Measurements from ENCODE around the gene RXYLT1. TPM values are rescaled to one million over a fixed set of nuclear protein-coding genes. Genes with fewer than 3 reads are reported as not detected.

Gene RXYLT1
- polyA plus RNA-seq, 1 donor (not counting 4 experiments of a cell fraction or from before 2014, with no cell fraction given): 17.0 TPM

- no peaks in the 10 kb centered on the region for H3K9me3 ChIP-seq (ENCODE audit: control insufficient read depth, low read depth, low read length)
- H3K27ac ChIP-seq (ENCODE audit: control insufficient read depth, insufficient read depth, low read length): no peak overlapping the region
- H3K27me3 ChIP-seq (ENCODE audit: control insufficient read depth, extremely low read depth, insufficient read depth, low read length): no peaks in the 10 kb centered on the region
- dilution Hi-C loops (cut with MboI; ENCODE audit: extremely low pct_ligation_motif_present, low sequenced_read_pairs): no loop called here
- H4K20me1 ChIP-seq (ENCODE audit: control insufficient read depth, extremely low read depth, insufficient read depth, low read length): no peaks in the 10 kb centered on the region
- H3K9me1 ChIP-seq (ENCODE audit: control insufficient read depth, extremely low read depth, insufficient read depth, low read length): no peaks in the 10 kb centered on the region
- no peak overlapping the region for H3K4me3 ChIP-seq (ENCODE audit: control insufficient read depth in 2 of 3, extremely low read depth in 1 of 3, insufficient read depth in 2 of 3, low read depth in 1 of 3, low read length in 3 of 3)
- no peak for TF ChIP-seq EZH2 (IDR thresholded peaks at IDR 0.05; ENCODE audit: low read length)
- no peak for TF ChIP-seq CTCF (optimal IDR thresholded peaks at IDR 0.05 in 1 of 3, IDR thresholded peaks at IDR 0.05 in 1 of 3, conservative IDR thresholded peaks at IDR 0.05 in 1 of 3; ENCODE audit: extremely low read depth in 1 of 3, insufficient read depth in 2 of 3, low read length in 3 of 3)
- DNase-seq (ENCODE audit: low read depth, low spot score): no peak
- H3K9ac ChIP-seq (ENCODE audit: control insufficient read depth, extremely low read depth, insufficient read depth, low read length): no peak overlapping the region
- H3K4me1 ChIP-seq (ENCODE audit: control insufficient read depth, extremely low read depth, insufficient read depth, low read length): no peaks in the 10 kb centered on the region
- no peak overlapping the region for H3K4me2 ChIP-seq (ENCODE audit: control insufficient read depth, extremely low read depth, insufficient read depth, low read depth, low read length)
- peaks cover 0 to 8% of the 10 kb centered on the region in 2 experiments for H3K36me3 ChIP-seq (ENCODE audit: control insufficient read depth in 2 of 2, extremely low read depth in 1 of 2, insufficient read depth in 2 of 2, low read length in 2 of 2)
- H3K79me2 ChIP-seq (ENCODE audit: control insufficient read depth, insufficient read depth, low read length): no peaks in the 10 kb centered on the region
- H2AFZ ChIP-seq (ENCODE audit: control insufficient read depth, low read length): no peak overlapping the region
- no peak for FAIRE-seq
These were observed 15.5 kb downstream of the RXYLT1 start for GRCh38 chr12:63795032-63795687.

GRCh38 chr12:63795944-63796343, 16.2 kb downstream of the RXYLT1 start:
- Histone ChIP-seq H2AFZ (ENCODE audit: control insufficient read depth, low read length) (no peak overlapping the region), H4K20me1 (ENCODE audit: control insufficient read depth, extremely low read depth, insufficient read depth, low read length) (no peaks in the 10 kb centered on the region), H3K36me3 (ENCODE audit: control insufficient read depth in 2 of 2, extremely low read depth in 1 of 2, insufficient read depth in 2 of 2, low read length in 2 of 2) (peaks cover 0 to under 1% of the 10 kb centered on the region in 2 experiments), H3K9me1 (ENCODE audit: control insufficient read depth, extremely low read depth, insufficient read depth, low read length) (no peaks in the 10 kb centered on the region), H3K9me3 (ENCODE audit: control insufficient read depth, low read depth, low read length) (no peaks in the 10 kb centered on the region), H3K79me2 (ENCODE audit: control insufficient read depth, insufficient read depth, low read length) (no peaks in the 10 kb centered on the region), H3K4me1 (ENCODE audit: control insufficient read depth, extremely low read depth, insufficient read depth, low read length) (no peaks in the 10 kb centered on the region), H3K4me3 (ENCODE audit: control insufficient read depth in 2 of 3, extremely low read depth in 1 of 3, insufficient read depth in 2 of 3, low read depth in 1 of 3, low read length in 3 of 3) (no peak overlapping the region), H3K4me2 (ENCODE audit: control insufficient read depth, extremely low read depth, insufficient read depth, low read depth, low read length) (no peak overlapping the region), H3K27ac (ENCODE audit: control insufficient read depth, insufficient read depth, low read length) (no peak overlapping the region), H3K9ac (ENCODE audit: control insufficient read depth, extremely low read depth, insufficient read depth, low read length) (no peak overlapping the region), H3K27me3 (ENCODE audit: control insufficient read depth, extremely low read depth, insufficient read depth, low read length) (no peaks in the 10 kb centered on the region)
- TF ChIP-seq EZH2 (IDR thresholded peaks at IDR 0.05; ENCODE audit: low read length): no peak
- no peak for TF ChIP-seq CTCF (optimal IDR thresholded peaks at IDR 0.05 in 1 of 3, IDR thresholded peaks at IDR 0.05 in 1 of 3, conservative IDR thresholded peaks at IDR 0.05 in 1 of 3; ENCODE audit: extremely low read depth in 1 of 3, insufficient read depth in 2 of 3, low read length in 3 of 3)
- FAIRE-seq (no peak), DNase-seq (ENCODE audit: low read depth, low spot score) (no peak)
- dilution Hi-C loops (cut with MboI; ENCODE audit: extremely low pct_ligation_motif_present, low sequenced_read_pairs): no loop called here

All from keratinocyte (primary cell).